NCI-H1092 treated with DMSO at 0.1 percent for 48 hours (cell line): ENCODE measurements around the gene C1QL2.

Source experiments
- DNase-seq: peaks from one replicate; lab custom pipeline; 2025; lab: John Stamatoyannopoulos, UW

Gene C1QL2

GRCh38 chr2:119179202-119179601 is 20.7 kb upstream of the C1QL2 start:
- DNase-seq = no peak

GRCh38 chr2:119178776-119179175 is 20.2 kb upstream of the C1QL2 start:
- no peak for DNase-seq

GRCh38 chr2:119177838-119178190 is 19.3 kb upstream of the C1QL2 start:
- DNase-seq = no peak

GRCh38 chr2:119177171-119177837 is 18.8 kb upstream of the C1QL2 start:
- DNase-seq = no peak

- no peak for DNase-seq
Measured at GRCh38 chr2:119175517-119175916, 17.0 kb upstream of the C1QL2 start.

- no peak for DNase-seq
Measured at GRCh38 chr2:119174993-119175347, 16.4 kb upstream of the C1QL2 start.

GRCh38 chr2:119174216-119174992 is 15.9 kb upstream of the C1QL2 start:
- no peak for DNase-seq

GRCh38 chr2:119173556-119174060 is 15.1 kb upstream of the C1QL2 start:
- no peak for DNase-seq

GRCh38 chr2:119170504-119170903 is 12.0 kb upstream of the C1QL2 start:
- DNase-seq = no peak

GRCh38 chr2:119169717-119170116 is 11.2 kb upstream of the C1QL2 start:
- DNase-seq = no peak

- DNase-seq = no peak
Measured at GRCh38 chr2:119160361-119160990, 1.9 kb upstream of the C1QL2 start.

- DNase-seq = no peak
Measured at GRCh38 chr2:119157850-119158511, 570 bp downstream of the C1QL2 start.

- no peak for DNase-seq
Measured at GRCh38 chr2:119156891-119157773, 1.4 kb downstream of the C1QL2 start.

GRCh38 chr2:119156105-119156890 is 2.3 kb downstream of the C1QL2 start:
- DNase-seq = no peak

- no peak for DNase-seq
Measured at GRCh38 chr2:119155633-119156032, 2.9 kb downstream of the C1QL2 start.

GRCh38 chr2:119154076-119154475 is 4.5 kb downstream of the C1QL2 start:
- DNase-seq = no peak

GRCh38 chr2:119149611-119150010 is 8.9 kb downstream of the C1QL2 start:
- DNase-seq = no peak

GRCh38 chr2:119147776-119148715 is 10.5 kb downstream of the C1QL2 start:
- DNase-seq = no peak

- no peak for DNase-seq
Measured at GRCh38 chr2:119144806-119145205, 13.7 kb downstream of the C1QL2 start.

- peak; percentile 29 for DNase-seq
Measured at GRCh38 chr2:119142824-119143223, 15.7 kb downstream of the C1QL2 start.
